HL-60/S4 treated with phorbol 12-myristate 13-acetate at 8.2 ng/mL for 4 days and 3 days (cell line): ENCODE data around the gene RSPH9.
"Not testable (repeated sequence)": the region's sequence is repeated elsewhere in the genome, so short reads cannot be mapped to it uniquely, and the experiment has no call there.

ENCODE experiments used
- in situ Hi-C: fragments of 300-500 bp; cut with MboI; formaldehyde crosslinking; loops from 2 replicates; pipeline ENCODE4 v1.15.0; 2022; ENCODE audit warnings: low sequenced_read_pairs

RSPH9 gene

GRCh38 chr6:43628393-43629103 is 16.3 kb upstream of the RSPH9 start:
- in situ Hi-C loops = no loop called here

GRCh38 chr6:43629104-43629504 is 15.7 kb upstream of the RSPH9 start, which contains the start of gene GTPBP2:
Gene GTPBP2, minus strand, starts transcription at chr6:43629264. Its CDS starts 102 bp downstream, at chr6:43629162.
- in situ Hi-C loops = no loop called here

- in situ Hi-C loops = no loop called here
Observed at GRCh38 chr6:43629505-43630300, 15.1 kb upstream of the RSPH9 start.

GRCh38 chr6:43630980-43631619 is 13.7 kb upstream of the RSPH9 start:
- in situ Hi-C loops = no loop called here

- in situ Hi-C loops = not testable (repeated sequence)
Observed at GRCh38 chr6:43633002-43633401, 11.8 kb upstream of the RSPH9 start.

- in situ Hi-C loops = no loop called here
Observed at GRCh38 chr6:43634702-43635303, 10.0 kb upstream of the RSPH9 start.

GRCh38 chr6:43635387-43636307 is 9.2 kb upstream of the RSPH9 start, which contains the start of gene MAD2L1BP:
Gene MAD2L1BP, plus strand, starts transcription at chr6:43635840. Its CDS starts 36 bp downstream, at chr6:43635876.
- in situ Hi-C loops = no loop called here

- in situ Hi-C loops = no loop called here
Observed at GRCh38 chr6:43636308-43636659, 8.6 kb upstream of the RSPH9 start.

GRCh38 chr6:43639984-43640800 is 4.6 kb upstream of the RSPH9 start:
- in situ Hi-C loops = no loop called here

GRCh38 chr6:43645613-43645964 is 753 bp downstream of the RSPH9 start:
- in situ Hi-C loops = no loop called here

GRCh38 chr6:43647613-43648012 is 2.8 kb downstream of the RSPH9 start:
- in situ Hi-C loops = no loop called here

- in situ Hi-C loops = no loop called here
Observed at GRCh38 chr6:43648248-43648647, 3.4 kb downstream of the RSPH9 start.

GRCh38 chr6:43652822-43653221 is 8.0 kb downstream of the RSPH9 start:
- in situ Hi-C loops = not testable (repeated sequence)

- in situ Hi-C loops = no loop called here
Observed at GRCh38 chr6:43657221-43657802, 12.5 kb downstream of the RSPH9 start.

GRCh38 chr6:43658161-43658560 is 13.3 kb downstream of the RSPH9 start:
- in situ Hi-C loops = no loop called here

- in situ Hi-C loops = not testable (repeated sequence)
Observed at GRCh38 chr6:43662948-43663347, 18.1 kb downstream of the RSPH9 start.

- in situ Hi-C loops = no loop called here
Observed at GRCh38 chr6:43665376-43665775, 20.5 kb downstream of the RSPH9 start.

GRCh38 chr6:43666196-43666920 is 21.5 kb downstream of the RSPH9 start:
- in situ Hi-C loops = no loop called here
